Mesenchymal stem cell (in vitro differentiated cells and primary cell): ENCODE data around the gene ZNF441.

Experiments used
- DNase-seq: peaks from one replicate; pipeline ENCODE4 v3.0.0-alpha.2; 2013
- H2AFZ ChIP-seq: one replicate; pipeline ENCODE4 v1.6.1; 2013; ENCODE audit warnings: low read depth, mild to moderate bottlenecking, control low read depth, inconsistent platforms, low read length, moderate library complexity
- H2AK5ac ChIP-seq: 2 replicates; pipeline ENCODE4 v1.6.1; 2013; ENCODE audit warnings: low read length, moderate library complexity, mild to moderate bottlenecking, inconsistent platforms; ENCODE audit not compliant: severe bottlenecking
- H2BK120ac ChIP-seq: one replicate; pipeline ENCODE4 v1.6.1; 2013; ENCODE audit warnings: low read depth, mild to moderate bottlenecking, inconsistent platforms, low read length, moderate library complexity
- H2BK12ac ChIP-seq, 2 experiments: one replicate each; pipeline ENCODE4 v1.6.1; 2013; ENCODE audit warnings: inconsistent platforms in 2 of 2, low read length in 2 of 2, mild to moderate bottlenecking in 2 of 2, moderate library complexity in 2 of 2, control low read depth in 1 of 2
- H2BK15ac ChIP-seq: one replicate; pipeline ENCODE4 v1.6.1; 2013; ENCODE audit warnings: mild to moderate bottlenecking, low read depth, inconsistent platforms; ENCODE audit not compliant: poor library complexity, severe bottlenecking
- H2BK5ac ChIP-seq: 2 replicates; pipeline ENCODE4 v1.6.1; 2013; ENCODE audit warnings: low read depth, mild to moderate bottlenecking, low read length, control low read depth, inconsistent platforms; ENCODE audit not compliant: poor library complexity, severe bottlenecking
- H3K14ac ChIP-seq, 2 experiments: one replicate each; pipeline ENCODE4 v1.6.1; 2013; ENCODE audit warnings: inconsistent platforms in 2 of 2, low read length in 2 of 2, control low read depth in 1 of 2, mild to moderate bottlenecking in 1 of 2, moderate library complexity in 1 of 2
- H3K18ac ChIP-seq, 2 experiments: one replicate each; pipeline ENCODE4 v1.6.1; 2013; ENCODE audit warnings: inconsistent platforms in 2 of 2, low read length in 2 of 2, control low read depth in 1 of 2, low read depth in 1 of 2, mild to moderate bottlenecking in 1 of 2
- H3K23ac ChIP-seq, 2 experiments: one replicate each; pipeline ENCODE4 v1.6.1; 2013; ENCODE audit warnings: inconsistent platforms in 2 of 2, low read length in 2 of 2, mild to moderate bottlenecking in 2 of 2, moderate library complexity in 2 of 2, control low read depth in 1 of 2
- H3K27ac ChIP-seq: 2 replicates; pipeline ENCODE4 v1.5.1; 2013; ENCODE audit warnings: mild to moderate bottlenecking, moderate library complexity, low read length, control low read depth, inconsistent platforms; ENCODE audit not compliant: poor library complexity, severe bottlenecking
- H3K27me3 ChIP-seq, 2 experiments: 2 replicates each; pipeline versions ENCODE4 v1.6.1 to v1.7.0; 2013; ENCODE audit warnings: low read length in 2 of 2, mild to moderate bottlenecking in 2 of 2, moderate library complexity in 2 of 2, control low read depth in 1 of 2, inconsistent platforms in 1 of 2; ENCODE audit not compliant: control insufficient read depth in 1 of 2, insufficient read depth in 1 of 2
- H3K36me3 ChIP-seq, 2 experiments: 2 replicates each; pipeline versions ENCODE4 v1.6.1 to v1.7.0; 2013; ENCODE audit warnings: low read length in 2 of 2, control low read depth in 1 of 2, inconsistent platforms in 1 of 2, low read depth in 1 of 2, mild to moderate bottlenecking in 1 of 2; ENCODE audit not compliant: insufficient read depth in 2 of 2, control insufficient read depth in 1 of 2
- H3K4ac ChIP-seq, 2 experiments: one replicate each; pipeline ENCODE4 v1.6.1; 2013; ENCODE audit warnings: inconsistent platforms in 2 of 2, low read length in 2 of 2, mild to moderate bottlenecking in 2 of 2, moderate library complexity in 2 of 2, control low read depth in 1 of 2, low read depth in 1 of 2
- H3K4me1 ChIP-seq: 2 replicates; pipeline ENCODE4 v1.6.1; 2013; ENCODE audit warnings: low read depth, low read length, control low read depth; ENCODE audit not compliant: control insufficient read depth, insufficient read depth
- H3K4me2 ChIP-seq: 2 replicates; pipeline ENCODE4 v1.6.1; 2013; ENCODE audit warnings: low read length, mild to moderate bottlenecking, inconsistent platforms; ENCODE audit not compliant: poor library complexity, severe bottlenecking
- H3K4me3 ChIP-seq, 2 experiments: 2 replicates each; pipeline versions ENCODE4 v1.5.1 to v1.7.0; 2013; ENCODE audit warnings: low read length in 2 of 2, mild to moderate bottlenecking in 2 of 2, control low read depth in 1 of 2, low read depth in 1 of 2; ENCODE audit not compliant: insufficient read depth in 1 of 2
- H3K79me1 ChIP-seq: replicated peaks from 2 replicates; pipeline ENCODE4 v1.6.1; 2013; ENCODE audit warnings: mild to moderate bottlenecking, control low read depth, low read length, inconsistent platforms; ENCODE audit not compliant: poor library complexity, severe bottlenecking
- H3K9ac ChIP-seq: 2 replicates; pipeline ENCODE4 v1.7.0; 2013; ENCODE audit warnings: mild to moderate bottlenecking, low read length, moderate library complexity
- H3K9me3 ChIP-seq: 2 replicates; pipeline ENCODE4 v1.7.0; 2013; ENCODE audit warnings: mild to moderate bottlenecking, low read length; ENCODE audit not compliant: control insufficient read depth
- H4K8ac ChIP-seq: one replicate; pipeline ENCODE4 v1.6.1; 2013; ENCODE audit warnings: inconsistent platforms, mild to moderate bottlenecking, low read length, moderate library complexity
- H4K91ac ChIP-seq: one replicate; pipeline ENCODE4 v1.6.1; 2013; ENCODE audit warnings: mild to moderate bottlenecking, low read length, inconsistent platforms
- WGBS: methylation state at CpG from one replicate; pipeline ENCODE4 v1.1.7; 2013; ENCODE audit warnings: mixed read lengths; 5-methylcytosine and 5-hydroxymethylcytosine counted together

Gene ZNF441

GRCh38 chr19:11745869-11746268 is 20.9 kb upstream of the ZNF441 start:
- Histone ChIP-seq H3K9ac (no peak overlapping the region), H3K4me1 (no peaks in the 10 kb centered on the region), H3K4me3 (no peak overlapping the region), H4K8ac (no peak overlapping the region), H2AK5ac (no peak overlapping the region), H2BK15ac (no peak overlapping the region), H3K14ac (no peak overlapping the region), H3K79me1 (no peaks in the 10 kb centered on the region), H3K18ac (no peak overlapping the region), H2BK120ac (no peak overlapping the region), H2AFZ (no peak overlapping the region), H3K27me3 (no peaks in the 10 kb centered on the region), H2BK5ac (no peak overlapping the region), H2BK12ac (no peak overlapping the region), H3K36me3 (no peaks in the 10 kb centered on the region), H3K4me2 (no peak overlapping the region), H4K91ac (no peak overlapping the region), H3K9me3 (peaks cover 50% of the 10 kb centered on the region), H3K23ac (no peak overlapping the region), H3K4ac (no peak overlapping the region), H3K27ac (no peak overlapping the region)
- DNase-seq: no peak

GRCh38 chr19:11747277-11747676 is 19.5 kb upstream of the ZNF441 start:
- no peak overlapping the region for H2BK12ac ChIP-seq
- H4K91ac ChIP-seq: no peak overlapping the region
- no peaks in the 10 kb centered on the region for H3K79me1 ChIP-seq
- H3K18ac ChIP-seq: no peak overlapping the region
- WGBS: 57% methylated on average over 1 of the region's 1 CpG
- H3K27ac ChIP-seq: no peak overlapping the region
- no peak overlapping the region for H2BK5ac ChIP-seq
- no peaks in the 10 kb centered on the region for H3K4me1 ChIP-seq
- no peak overlapping the region for H3K14ac ChIP-seq
- H3K9me3 ChIP-seq: peaks cover 63% of the 10 kb centered on the region
- H3K27me3 ChIP-seq: no peaks in the 10 kb centered on the region
- H3K4ac ChIP-seq: no peak overlapping the region
- H3K4me2 ChIP-seq: no peak overlapping the region
- H2BK120ac ChIP-seq: no peak overlapping the region
- no peak overlapping the region for H4K8ac ChIP-seq
- H3K23ac ChIP-seq: no peak overlapping the region
- no peak overlapping the region for H3K4me3 ChIP-seq
- H2AK5ac ChIP-seq: no peak overlapping the region
- no peak overlapping the region for H3K9ac ChIP-seq
- H2AFZ ChIP-seq: no peak overlapping the region
- no peak overlapping the region for H2BK15ac ChIP-seq
- no peaks in the 10 kb centered on the region for H3K36me3 ChIP-seq
- no peak for DNase-seq

GRCh38 chr19:11749751-11750150 is 17.0 kb upstream of the ZNF441 start:
- Histone ChIP-seq H3K9ac (no peak overlapping the region), H2BK15ac (no peak overlapping the region), H3K27ac (no peak overlapping the region), H2AFZ (no peak overlapping the region), H3K27me3 (no peaks in the 10 kb centered on the region), H2AK5ac (no peak overlapping the region), H3K4ac (no peak overlapping the region), H3K4me1 (no peaks in the 10 kb centered on the region), H2BK12ac (no peak overlapping the region), H4K91ac (no peak overlapping the region), H4K8ac (no peak overlapping the region), H3K18ac (no peak overlapping the region), H3K79me1 (no peaks in the 10 kb centered on the region), H3K4me2 (no peak overlapping the region), H3K9me3 (peaks cover 76% of the 10 kb centered on the region), H2BK120ac (no peak overlapping the region), H3K36me3 (no peaks in the 10 kb centered on the region), H2BK5ac (no peak overlapping the region), H3K4me3 (no peak overlapping the region), H3K14ac (no peak overlapping the region), H3K23ac (no peak overlapping the region)
- no peak for DNase-seq
- WGBS: no CpG with 5 or more reads among the region's 2 CpGs

GRCh38 chr19:11752244-11752736 is 14.5 kb upstream of the ZNF441 start:
- H3K36me3 ChIP-seq: no peaks in the 10 kb centered on the region
- H4K91ac ChIP-seq: no peak overlapping the region
- H3K14ac ChIP-seq: no peak overlapping the region
- no peak for DNase-seq
- no peaks in the 10 kb centered on the region for H3K27me3 ChIP-seq
- H2AFZ ChIP-seq: no peak overlapping the region
- H3K79me1 ChIP-seq: no peaks in the 10 kb centered on the region
- no peak overlapping the region for H2AK5ac ChIP-seq
- H3K9me3 ChIP-seq: peaks cover 81% of the 10 kb centered on the region
- no peak overlapping the region for H3K18ac ChIP-seq
- no peak overlapping the region for H3K4me2 ChIP-seq
- no peak overlapping the region for H3K27ac ChIP-seq
- H4K8ac ChIP-seq: no peak overlapping the region
- no peak overlapping the region for H2BK15ac ChIP-seq
- no peak overlapping the region for H2BK5ac ChIP-seq
- H3K4me1 ChIP-seq: no peaks in the 10 kb centered on the region
- H3K4ac ChIP-seq: no peak overlapping the region
- H2BK120ac ChIP-seq: no peak overlapping the region
- no peak overlapping the region for H3K9ac ChIP-seq
- no peak overlapping the region for H3K23ac ChIP-seq
- WGBS: no CpG with 5 or more reads among the region's 2 CpGs
- H2BK12ac ChIP-seq: no peak overlapping the region
- H3K4me3 ChIP-seq: no peak overlapping the region
